ENCODE results near the gene IRF3.

Gene IRF3

DNA sequence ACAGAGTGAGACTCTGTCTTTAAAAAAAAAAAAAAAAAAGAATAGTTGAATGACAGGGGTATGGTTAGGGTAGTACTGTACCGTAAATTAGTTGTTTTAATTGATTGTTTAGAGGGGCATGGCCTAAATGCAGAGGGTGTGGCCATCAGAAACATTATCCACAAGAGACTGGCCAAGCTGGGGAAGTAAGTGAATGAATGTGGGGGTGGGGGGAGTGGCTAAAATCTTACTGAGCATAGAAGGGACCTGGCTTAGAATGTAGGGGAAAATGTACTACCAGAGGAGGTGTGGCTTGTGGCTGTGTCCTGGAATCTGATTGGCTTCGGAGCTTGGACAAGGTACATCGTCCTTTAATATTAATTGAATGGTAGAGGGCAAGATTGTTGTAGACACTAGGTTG, 3.9 kb upstream of the IRF3 start:
- no peak overlapping the region for H3K27ac ChIP-seq (ENCODE audit: low read depth, low read length)

DNA sequence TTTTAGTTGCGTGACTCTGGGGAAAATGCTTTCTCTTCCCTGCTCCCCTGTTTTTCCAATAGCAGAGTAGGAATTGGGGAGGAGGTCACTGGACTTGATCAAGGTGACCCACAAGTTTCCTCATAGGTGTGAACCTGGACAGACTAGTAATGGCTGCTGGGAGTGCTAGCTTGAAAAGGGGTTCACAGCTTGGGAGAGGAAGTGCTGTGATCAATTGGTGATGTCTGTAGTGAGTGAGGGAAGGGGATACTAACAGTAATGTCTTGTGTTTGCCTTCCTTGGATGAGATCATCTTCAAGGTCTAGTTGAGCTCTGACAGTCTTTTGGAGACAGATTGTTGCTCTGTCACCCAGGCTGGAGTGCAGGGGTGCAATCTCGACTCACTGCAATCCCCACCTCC, 1.8 kb upstream of the IRF3 start:
- Histone ChIP-seq H3K9ac (ENCODE audit: low read length in 5 of 5) (no peak overlapping the region), H3K4me3 (ENCODE audit: low read depth in 1 of 5, low read length in 5 of 5) (no peak overlapping the region), H3K4me1 (ENCODE audit: control insufficient read depth in 5 of 5, insufficient read depth in 5 of 5, low read length in 5 of 5) (peaks cover 0 to 34% (median 31%) of the 10 kb centered on the region in 5 donors), H3K27me3 (ENCODE audit: control insufficient read depth in 5 of 5, insufficient read depth in 4 of 5, low read length in 5 of 5) (no peaks in the 10 kb centered on the region), H3K27ac (ENCODE audit: low read depth, low read length) (no peak overlapping the region), H3K36me3 (ENCODE audit: control insufficient read depth in 5 of 5, insufficient read depth in 5 of 5, low read length in 5 of 5) (peaks cover 0 to 15% (median 11%) of the 10 kb centered on the region in 5 donors), H3K9me3 (ENCODE audit: control insufficient read depth in 5 of 5, low read length in 5 of 5) (no peaks in the 10 kb centered on the region)

More for the DNA sequence above, 3.9 kb upstream of the IRF3 start:
- Histone ChIP-seq H3K27me3 (ENCODE audit: control insufficient read depth in 5 of 5, insufficient read depth in 4 of 5, low read length in 5 of 5) (no peaks in the 10 kb centered on the region), H3K4me3 (ENCODE audit: low read depth in 1 of 5, low read length in 5 of 5) (no peak overlapping the region), H3K9ac (ENCODE audit: low read length in 5 of 5) (no peak overlapping the region), H3K36me3 (ENCODE audit: control insufficient read depth in 5 of 5, insufficient read depth in 5 of 5, low read length in 5 of 5) (peaks cover 0 to 7% (median 4%) of the 10 kb centered on the region in 5 donors), H3K9me3 (ENCODE audit: control insufficient read depth in 5 of 5, low read length in 5 of 5) (no peaks in the 10 kb centered on the region), H3K4me1 (ENCODE audit: control insufficient read depth in 5 of 5, insufficient read depth in 5 of 5, low read length in 5 of 5) (peaks cover 0 to 25% (median 22%) of the 10 kb centered on the region in 5 donors)

DNA sequence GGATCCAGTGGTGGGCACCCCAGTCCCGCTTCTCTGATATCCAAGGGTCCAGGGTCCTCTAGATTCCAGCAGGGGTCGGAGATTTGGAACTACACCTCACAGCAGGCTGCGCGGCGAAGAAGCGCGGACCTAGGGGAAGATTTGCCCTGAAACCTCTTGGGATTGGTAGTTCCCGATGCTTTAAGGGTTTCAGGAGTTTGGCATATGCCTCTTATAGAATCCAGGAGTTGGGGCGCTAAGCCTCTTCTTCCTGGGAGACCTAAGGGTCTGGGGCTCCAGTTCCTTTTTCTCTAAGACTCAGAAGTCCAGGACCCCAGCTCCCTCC, 425 bp upstream of the IRF3 start:
- Histone ChIP-seq H3K4me1 (ENCODE audit: control insufficient read depth in 5 of 5, insufficient read depth in 5 of 5, low read length in 5 of 5) (peaks cover 0 to 30% (median 26%) of the 10 kb centered on the region in 5 donors), H3K27me3 (ENCODE audit: control insufficient read depth in 5 of 5, insufficient read depth in 4 of 5, low read length in 5 of 5) (no peaks in the 10 kb centered on the region), H3K4me3 (ENCODE audit: low read depth in 1 of 5, low read length in 5 of 5) (peak overlapping the region; percentile 60 to 89 (median 78)), H3K27ac (ENCODE audit: low read depth, low read length) (peak overlapping the region; percentile 83), H3K36me3 (ENCODE audit: control insufficient read depth in 5 of 5, insufficient read depth in 5 of 5, low read length in 5 of 5) (peaks cover 0 to 29% (median 22%) of the 10 kb centered on the region in 5 donors), H3K9ac (ENCODE audit: low read length in 5 of 5) (peak overlapping the region; percentile 63 to 87 (median 76)), H3K9me3 (ENCODE audit: control insufficient read depth in 5 of 5, low read length in 5 of 5) (no peaks in the 10 kb centered on the region)

DNA sequence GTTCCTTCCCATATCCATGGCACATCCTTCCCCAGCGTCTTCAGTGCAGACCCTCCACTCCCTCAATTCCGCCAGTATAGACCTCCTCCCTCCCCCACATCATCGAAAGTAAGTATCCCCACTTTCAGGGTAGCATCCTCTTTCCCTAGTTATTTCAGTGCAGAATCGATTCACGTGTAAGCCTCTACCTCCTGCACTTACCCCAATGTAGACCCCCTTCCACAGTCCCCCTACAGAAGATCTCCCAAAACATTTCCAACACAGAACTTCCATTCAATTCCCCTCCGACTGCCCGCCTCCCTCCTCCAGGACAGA, 664 bp downstream of the IRF3 start:
- peaks cover 0 to 35% (median 32%) of the 10 kb centered on the region in 5 donors for H3K36me3 ChIP-seq (ENCODE audit: control insufficient read depth in 5 of 5, insufficient read depth in 5 of 5, low read length in 5 of 5)
- H3K27me3 ChIP-seq (ENCODE audit: control insufficient read depth in 5 of 5, insufficient read depth in 4 of 5, low read length in 5 of 5): no peaks in the 10 kb centered on the region
- H3K27ac ChIP-seq (ENCODE audit: low read depth, low read length): peak overlapping the region; percentile 83
- H3K9me3 ChIP-seq (ENCODE audit: control insufficient read depth in 5 of 5, low read length in 5 of 5): no peaks in the 10 kb centered on the region
- H3K9ac ChIP-seq (ENCODE audit: low read length in 5 of 5): peak overlapping the region; percentile 56 to 89 (median 83)
- H3K4me1 ChIP-seq (ENCODE audit: control insufficient read depth in 5 of 5, insufficient read depth in 5 of 5, low read length in 5 of 5): peaks cover 0 to 30% (median 26%) of the 10 kb centered on the region in 5 donors
- peak overlapping the region; percentile 78 to 95 (median 89) for H3K4me3 ChIP-seq (ENCODE audit: low read depth in 1 of 5, low read length in 5 of 5)

DNA sequence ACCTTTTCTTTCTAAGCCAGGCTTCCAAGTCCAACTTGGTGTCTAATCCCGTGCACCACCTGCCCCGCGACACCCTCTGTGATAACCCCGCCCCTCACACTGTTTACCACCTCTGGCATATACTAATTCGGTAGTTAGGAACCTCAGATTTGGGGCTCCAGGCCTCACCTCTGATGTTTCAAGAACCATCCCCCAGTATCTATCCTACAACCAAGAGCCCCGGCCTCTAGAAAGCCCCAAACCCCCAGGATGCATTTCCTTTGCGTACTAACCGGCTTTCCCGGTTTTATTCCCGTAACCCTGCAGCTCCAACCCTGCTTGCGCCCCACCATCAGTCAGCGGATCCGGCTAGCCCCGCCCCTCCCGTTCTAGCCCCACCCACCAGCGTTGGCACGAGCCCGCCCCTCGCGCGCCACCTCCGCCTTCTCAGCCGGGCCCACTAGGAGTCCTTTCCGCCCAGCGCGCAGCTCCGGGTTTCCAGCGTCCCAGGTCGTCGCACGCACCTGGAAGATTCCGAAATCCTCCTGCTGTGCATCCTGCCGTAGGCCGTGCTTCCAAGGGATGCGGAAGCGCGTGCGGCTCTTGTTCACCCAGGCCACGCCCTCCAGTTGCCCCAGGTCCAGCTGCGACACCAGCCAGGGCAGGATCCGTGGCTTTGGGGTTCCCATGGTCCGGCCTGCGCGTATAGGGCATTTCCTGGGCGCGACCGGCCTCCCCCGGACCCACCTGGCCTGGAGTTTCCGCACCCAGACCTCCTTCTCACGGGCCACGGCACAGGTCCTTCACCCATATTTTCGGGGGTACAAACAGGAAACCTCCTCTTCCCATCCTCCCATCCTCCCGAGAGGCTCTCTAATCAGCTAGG, 1.3 kb downstream of the IRF3 start:
- Histone ChIP-seq H3K4me1 (ENCODE audit: control insufficient read depth in 5 of 5, insufficient read depth in 5 of 5, low read length in 5 of 5) (peaks cover 0 to 30% (median 26%) of the 10 kb centered on the region in 5 donors), H3K4me3 (ENCODE audit: low read depth in 1 of 5, low read length in 5 of 5) (peak overlapping the region; percentile 78 to 95 (median 89)), H3K27ac (ENCODE audit: low read depth, low read length) (peak overlapping the region; percentile 83), H3K27me3 (ENCODE audit: control insufficient read depth in 5 of 5, insufficient read depth in 4 of 5, low read length in 5 of 5) (no peaks in the 10 kb centered on the region), H3K9ac (ENCODE audit: low read length in 5 of 5) (peak overlapping the region; percentile 56 to 89 (median 83)), H3K9me3 (ENCODE audit: control insufficient read depth in 5 of 5, low read length in 5 of 5) (no peaks in the 10 kb centered on the region), H3K36me3 (ENCODE audit: control insufficient read depth in 5 of 5, insufficient read depth in 5 of 5, low read length in 5 of 5) (peaks cover 0 to 41% (median 38%) of the 10 kb centered on the region in 5 donors)

DNA sequence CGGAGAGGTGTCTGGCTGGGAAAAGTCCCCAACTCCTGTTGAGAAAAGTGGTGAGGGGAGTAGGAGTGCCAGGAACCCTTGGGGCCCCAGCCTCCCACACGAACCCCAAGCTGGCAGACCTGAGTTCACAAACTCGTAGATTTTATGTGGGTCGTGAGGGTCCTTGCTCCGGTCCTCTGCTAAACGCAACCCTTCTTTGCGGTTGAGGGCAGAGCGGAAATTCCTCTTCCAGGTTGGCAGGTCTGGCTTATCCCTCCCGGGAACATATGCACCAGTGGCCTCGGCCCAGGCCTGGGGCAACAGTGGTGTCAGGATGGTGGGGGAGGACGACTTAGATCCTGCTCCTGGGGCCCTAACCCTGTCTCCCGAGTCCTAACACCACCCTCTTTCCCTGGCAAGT, 2.4 kb downstream of the IRF3 start:
- Histone ChIP-seq H3K36me3 (ENCODE audit: control insufficient read depth in 5 of 5, insufficient read depth in 5 of 5, low read length in 5 of 5) (peaks cover 0 to 53% (median 48%) of the 10 kb centered on the region in 5 donors), H3K4me1 (ENCODE audit: control insufficient read depth in 5 of 5, insufficient read depth in 5 of 5, low read length in 5 of 5) (peaks cover 0 to 30% (median 26%) of the 10 kb centered on the region in 5 donors), H3K9me3 (ENCODE audit: control insufficient read depth in 5 of 5, low read length in 5 of 5) (no peaks in the 10 kb centered on the region), H3K9ac (ENCODE audit: low read length in 5 of 5) (peak overlapping the region in 1 of 5 donors; percentile 17), H3K27ac (ENCODE audit: low read depth, low read length) (no peak overlapping the region), H3K27me3 (ENCODE audit: control insufficient read depth in 5 of 5, insufficient read depth in 4 of 5, low read length in 5 of 5) (no peaks in the 10 kb centered on the region), H3K4me3 (ENCODE audit: low read depth in 1 of 5, low read length in 5 of 5) (no peak overlapping the region)

DNA sequence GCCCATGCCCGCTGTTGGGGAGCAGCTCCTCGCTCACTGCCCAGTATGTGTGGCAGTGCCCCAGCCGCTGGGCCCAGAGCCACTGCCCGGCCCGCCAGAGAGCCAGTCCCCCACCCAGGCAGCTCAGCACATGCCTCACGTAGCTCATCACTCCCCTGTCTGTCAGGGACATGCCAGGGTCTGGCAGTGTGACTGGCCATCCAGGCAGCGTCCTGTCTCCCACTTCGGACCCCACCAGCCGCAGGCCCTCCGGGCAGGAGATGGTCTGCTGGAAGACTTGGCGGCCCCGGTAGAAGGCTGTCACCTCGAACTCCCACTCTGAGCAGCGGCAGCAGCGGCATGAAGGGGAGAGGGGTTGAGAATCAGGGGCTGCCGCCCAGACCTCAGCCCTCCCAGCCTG, 3.6 kb downstream of the IRF3 start:
- Histone ChIP-seq H3K4me3 (ENCODE audit: low read depth in 1 of 5, low read length in 5 of 5) (no peak overlapping the region), H3K4me1 (ENCODE audit: control insufficient read depth in 5 of 5, insufficient read depth in 5 of 5, low read length in 5 of 5) (peaks cover 0 to 30% (median 26%) of the 10 kb centered on the region in 5 donors), H3K27ac (ENCODE audit: low read depth, low read length) (no peak overlapping the region), H3K9me3 (ENCODE audit: control insufficient read depth in 5 of 5, low read length in 5 of 5) (no peaks in the 10 kb centered on the region), H3K9ac (ENCODE audit: low read length in 5 of 5) (no peak overlapping the region), H3K36me3 (ENCODE audit: control insufficient read depth in 5 of 5, insufficient read depth in 5 of 5, low read length in 5 of 5) (peaks cover 0 to 61% (median 59%) of the 10 kb centered on the region in 5 donors), H3K27me3 (ENCODE audit: control insufficient read depth in 5 of 5, insufficient read depth in 4 of 5, low read length in 5 of 5) (no peaks in the 10 kb centered on the region)

DNA sequence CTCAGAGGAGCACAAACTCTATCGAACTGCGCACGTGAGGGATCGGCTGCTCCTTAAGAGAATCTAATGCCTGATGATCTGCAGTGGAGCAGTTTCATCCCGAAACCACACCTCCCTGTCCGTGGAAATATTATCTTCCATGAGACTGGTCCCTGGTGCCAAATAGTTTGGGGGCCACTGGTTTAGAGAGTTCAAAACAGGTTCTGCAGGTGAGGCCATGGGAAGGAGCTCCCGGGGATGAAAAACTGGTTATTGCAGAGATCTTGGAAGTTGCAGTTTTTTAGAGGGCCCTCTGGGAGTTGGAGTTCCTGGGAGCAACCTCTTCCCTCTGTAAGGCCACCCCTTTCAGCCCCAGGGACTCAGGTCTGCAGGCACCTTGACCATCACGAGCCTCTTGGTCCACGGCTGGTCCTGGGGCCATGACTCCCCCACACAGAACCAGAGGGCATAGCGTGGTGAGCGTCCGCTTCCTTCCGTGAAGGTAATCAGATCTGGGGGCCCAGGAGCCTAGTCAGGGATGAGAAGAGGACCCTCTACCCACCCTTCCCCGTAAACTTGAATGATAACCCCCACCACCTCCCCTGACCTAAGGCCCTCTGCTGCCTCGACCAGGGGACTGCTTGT, 5.2 kb downstream of the IRF3 start:
- Histone ChIP-seq H3K36me3 (ENCODE audit: control insufficient read depth in 5 of 5, insufficient read depth in 5 of 5, low read length in 5 of 5) (peaks cover 0 to 77% (median 75%) of the 10 kb centered on the region in 5 donors), H3K27ac (ENCODE audit: low read depth, low read length) (no peak overlapping the region), H3K4me1 (ENCODE audit: control insufficient read depth in 5 of 5, insufficient read depth in 5 of 5, low read length in 5 of 5) (peaks cover 0 to 18% (median 16%) of the 10 kb centered on the region in 5 donors), H3K27me3 (ENCODE audit: control insufficient read depth in 5 of 5, insufficient read depth in 4 of 5, low read length in 5 of 5) (no peaks in the 10 kb centered on the region), H3K9me3 (ENCODE audit: control insufficient read depth in 5 of 5, low read length in 5 of 5) (no peaks in the 10 kb centered on the region), H3K4me3 (ENCODE audit: low read depth in 1 of 5, low read length in 5 of 5) (no peak overlapping the region), H3K9ac (ENCODE audit: low read length in 5 of 5) (no peak overlapping the region)

DNA sequence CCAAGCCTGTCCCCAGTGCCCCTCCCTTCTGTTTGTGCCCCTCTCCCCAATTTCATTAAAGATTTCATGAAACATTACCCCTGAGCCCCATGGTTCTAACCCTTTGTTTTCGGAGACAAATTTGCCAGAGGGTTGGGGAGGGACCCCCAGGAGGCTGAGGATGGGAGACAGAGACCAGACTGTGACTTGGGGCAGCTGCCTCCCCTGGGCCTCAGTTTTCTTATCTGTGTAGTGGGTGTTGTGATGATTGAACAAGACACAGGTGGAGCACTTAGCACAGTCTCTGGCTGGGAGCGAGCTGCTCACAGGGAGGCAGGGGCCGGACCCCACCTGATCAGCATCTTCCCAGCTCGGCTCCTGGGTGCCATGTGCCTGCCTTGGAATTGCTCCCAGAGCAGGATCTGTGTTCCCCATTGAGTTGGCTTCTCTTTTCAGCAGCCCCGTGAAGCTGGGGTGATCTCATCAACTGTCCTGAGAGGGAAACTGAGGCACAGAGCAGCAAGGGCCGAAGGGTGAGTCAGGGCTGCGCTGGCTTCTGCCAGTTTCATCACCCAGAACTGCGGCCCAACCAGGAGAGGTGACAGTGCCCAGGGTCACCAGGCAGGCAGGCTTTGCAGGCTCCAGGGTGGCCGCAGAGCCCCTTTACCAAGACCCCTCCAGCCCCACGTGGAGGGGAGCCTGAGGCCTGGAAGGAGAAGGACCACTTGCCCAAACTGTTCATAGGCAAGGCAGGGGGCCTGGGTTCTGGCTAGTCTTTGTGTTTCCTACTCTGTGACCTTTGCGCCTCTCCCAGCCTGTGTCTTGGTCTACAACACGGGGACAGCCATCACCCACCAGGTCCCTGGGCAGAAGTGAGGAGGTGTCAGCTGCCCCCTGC, 6.9 kb downstream of the IRF3 start:
- no peak overlapping the region for H3K27ac ChIP-seq (ENCODE audit: low read depth, low read length)
- peaks cover 0 to 4% (median under 1%) of the 10 kb centered on the region in 5 donors for H3K4me1 ChIP-seq (ENCODE audit: control insufficient read depth in 5 of 5, insufficient read depth in 5 of 5, low read length in 5 of 5)
- H3K27me3 ChIP-seq (ENCODE audit: control insufficient read depth in 5 of 5, insufficient read depth in 4 of 5, low read length in 5 of 5): no peaks in the 10 kb centered on the region
- H3K9ac ChIP-seq (ENCODE audit: low read length in 5 of 5): no peak overlapping the region
- H3K36me3 ChIP-seq (ENCODE audit: control insufficient read depth in 5 of 5, insufficient read depth in 5 of 5, low read length in 5 of 5): peaks cover 0 to 93% (median 90%) of the 10 kb centered on the region in 5 donors
- H3K9me3 ChIP-seq (ENCODE audit: control insufficient read depth in 5 of 5, low read length in 5 of 5): no peaks in the 10 kb centered on the region
- H3K4me3 ChIP-seq (ENCODE audit: low read depth in 1 of 5, low read length in 5 of 5): no peak overlapping the region
